ENCODE data around the gene NUMA1.
A peak's percentile ranks its signal among the peaks of the same experiment; 100 is the strongest.

Gene NUMA1

GRCh38 chr11:71987521-71987920 is 92.8 kb downstream of the NUMA1 start:
- no peak for TF ChIP-seq CTCF (IDR thresholded peaks at IDR 0.05)

GRCh38 chr11:71986131-71986530 is 94.2 kb downstream of the NUMA1 start:
- TF ChIP-seq CTCF (IDR thresholded peaks at IDR 0.05), result no peak

- TF ChIP-seq CTCF (IDR thresholded peaks at IDR 0.05), result no peak
Observed at GRCh38 chr11:71979602-71980001, 100.7 kb downstream of the NUMA1 start.

GRCh38 chr11:71979094-71979493 is 101.2 kb downstream of the NUMA1 start:
- no peak for TF ChIP-seq CTCF (IDR thresholded peaks at IDR 0.05)

GRCh38 chr11:71977743-71978418 is 102.5 kb downstream of the NUMA1 start:
- peak; percentile 74 for TF ChIP-seq CTCF (IDR thresholded peaks at IDR 0.05)

GRCh38 chr11:71977090-71977489 is 103.3 kb downstream of the NUMA1 start:
- TF ChIP-seq CTCF (IDR thresholded peaks at IDR 0.05), result no peak

GRCh38 chr11:71976551-71976950 is 103.8 kb downstream of the NUMA1 start:
- no peak for TF ChIP-seq CTCF (IDR thresholded peaks at IDR 0.05)

GRCh38 chr11:71971680-71972079 is 108.7 kb downstream of the NUMA1 start:
- no peak for TF ChIP-seq CTCF (IDR thresholded peaks at IDR 0.05)
